ENCODE data around the gene WLS.

DNA sequence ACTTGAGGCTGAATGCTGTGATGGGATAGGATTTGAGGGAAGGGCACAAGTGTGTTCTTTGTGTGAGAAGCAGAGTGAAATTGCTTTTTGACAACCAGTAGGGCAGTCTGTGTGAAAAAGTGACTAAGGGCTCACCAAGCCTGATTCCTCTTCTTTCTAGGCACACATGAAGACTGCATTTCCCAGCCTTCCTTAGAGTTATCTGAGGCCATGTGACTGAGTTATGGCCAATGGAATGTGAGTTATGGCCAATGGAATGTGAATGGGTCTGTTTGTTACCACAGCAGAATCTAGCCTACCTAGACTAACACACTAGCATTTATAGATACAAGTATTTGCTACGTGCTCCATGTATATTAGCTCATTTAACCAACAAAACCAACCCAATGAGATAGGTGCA, 146.6 kb downstream of the WLS start:
- TF ChIP-seq ELF4 (IDR thresholded peaks at IDR 0.05) (no peak), TARDBP (IDR thresholded peaks at IDR 0.05) (no peak), NFRKB (IDR thresholded peaks at IDR 0.05) (no peak), FOXA1 (IDR thresholded peaks at IDR 0.05) (no peak), BHLHE40 (IDR thresholded peaks at IDR 0.05; ENCODE audit: borderline replicate concordance) (no peak)

Measured in HEK293T (cell line).